K562 (cell line): ENCODE results near the gene TGFB1I1. TPM values are rescaled to one million over a fixed set of nuclear protein-coding genes. Genes with fewer than 3 reads are reported as not detected.
A peak's percentile ranks its signal among the peaks of the same experiment; 100 is the strongest.

Experiments
- ATAC-seq: fragments of 200-7000 bp; cut with Tn5 transposase; 3 replicates; pipeline ENCODE4 v1.9.1; 2020; ENCODE audit warnings: moderate library complexity
- BruUV-seq: library from RNA; stranded (reverse); fragments of 400-500 nt; replicated peaks from 2 replicates; lab custom pipeline; 2021; lab: Mats Ljungman, UMichigan
- CTCF ChIA-PET: fragments of 300-600 bp; formaldehyde crosslinking; extraction: SDS; loops from one replicate; lab custom pipeline; 2021; ENCODE audit warnings: low intra/inter-chr PET ratio; lab: Yijun Ruan, JAX
- POLR2A ChIA-PET: fragments of 300-600, 350-650 bp; sonication (Branson Sonifier 250); formaldehyde crosslinking; extraction: SDS; loops from one replicate; lab custom pipeline; 2021; ENCODE audit warnings: antibody characterized with exemption, inconsistent platforms; lab: Yijun Ruan, JAX
- DNase-seq, 4 experiments: peaks; one replicate each; pipeline versions ENCODE4 v3.0.0 to v3.0.0-alpha.2; 2011 to 2018; ENCODE audit warnings: low spot score in 3 of 4, mixed read lengths in 3 of 4; ENCODE audit errors: extremely low read depth in 1 of 4
- FAIRE-seq: peaks from 2 replicates; lab custom pipeline; 2011; peaks lifted over from hg19 to GRCh38; lab: Jason Lieb, UNC
- H2AFZ ChIP-seq: 2 replicates; pipeline ENCODE4 v1.6.0; 2011; ENCODE audit warnings: low read depth, low read length, control low read depth, inconsistent platforms
- H3K27ac ChIP-seq: fragments of 200-600 bp; 3 replicates; pipeline ENCODE4 v1.8.0; 2011; ENCODE audit warnings: low read depth, mild to moderate bottlenecking, control low read depth, inconsistent platforms, low read length, moderate library complexity, mixed read lengths; ENCODE audit errors: extremely low read depth
- H3K27me3 ChIP-seq, 2 experiments: fragments of 300-600 bp in 1 of 2; 2 replicates in 1 of 2; 3 replicates in 1 of 2; pipeline versions ENCODE4 v1.6.0 to v1.8.0; 2011; ENCODE audit warnings: inconsistent platforms in 2 of 2, low read length in 2 of 2, mild to moderate bottlenecking in 1 of 2, mixed read lengths in 1 of 2, moderate library complexity in 1 of 2; ENCODE audit not compliant: control insufficient read depth in 2 of 2, insufficient read depth in 2 of 2
- H3K36me3 ChIP-seq: fragments of 300-600 bp; 3 replicates; pipeline ENCODE4 v1.8.0; 2011; ENCODE audit warnings: mild to moderate bottlenecking, low read length, inconsistent platforms; ENCODE audit not compliant: control insufficient read depth, insufficient read depth
- H3K4me1 ChIP-seq, 2 experiments: fragments of 200-600 bp in 1 of 2; replicated peaks in 1 of 2; 2 replicates in 1 of 2; 3 replicates in 1 of 2; pipeline versions ENCODE4 v1.5.1 to v1.8.0; 2011; ENCODE audit warnings: inconsistent platforms in 2 of 2, low read length in 2 of 2, mild to moderate bottlenecking in 1 of 2, mixed read lengths in 1 of 2, moderate library complexity in 1 of 2; ENCODE audit not compliant: control insufficient read depth in 2 of 2, insufficient read depth in 2 of 2
- H3K4me2 ChIP-seq: 2 replicates; pipeline ENCODE4 v1.6.1; 2011; ENCODE audit warnings: low read length, control low read depth, inconsistent platforms, mixed read lengths; ENCODE audit not compliant: insufficient read depth
- H3K4me3 ChIP-seq: fragments of 200-600 bp; sonication (generic), shearing (Covaris generic); 2 replicates; pipeline ENCODE4 v1.5.1; 2016; ENCODE audit warnings: control low read depth, inconsistent platforms
- H3K79me2 ChIP-seq: fragments of 200-600 bp; 3 replicates; pipeline ENCODE4 v1.8.0; 2011; ENCODE audit warnings: low read length, inconsistent platforms; ENCODE audit not compliant: control insufficient read depth, insufficient read depth
- H3K9ac ChIP-seq, 2 experiments: 2 replicates each; pipeline versions ENCODE4 v1.6.0 to v1.6.1; 2011; ENCODE audit warnings: low read depth in 2 of 2, low read length in 2 of 2, control low read depth in 1 of 2, inconsistent platforms in 1 of 2, mild to moderate bottlenecking in 1 of 2, mixed read lengths in 1 of 2; ENCODE audit not compliant: insufficient read depth in 1 of 2
- H3K9me1 ChIP-seq: one replicate; pipeline ENCODE4 v1.6.0; 2011; ENCODE audit warnings: inconsistent platforms, mild to moderate bottlenecking, low read length, moderate library complexity; ENCODE audit not compliant: control insufficient read depth, insufficient read depth
- H3K9me3 ChIP-seq: replicated peaks from 2 replicates; pipeline ENCODE4 v1.5.1; 2011; ENCODE audit warnings: low read depth, low read length, inconsistent platforms; ENCODE audit not compliant: control insufficient read depth, insufficient read depth
- H4K20me1 ChIP-seq: replicated peaks from 2 replicates; pipeline ENCODE4 v1.6.1; 2011; ENCODE audit warnings: low read length, inconsistent platforms, mixed read lengths; ENCODE audit not compliant: control insufficient read depth, insufficient read depth
- ARID3A ChIP-seq: IDR thresholded peaks from 2 replicates; pipeline ENCODE4 v1.6.1; 2012; ENCODE audit warnings: low read depth, low read length, improper control_type of control experiment, borderline replicate concordance
- ELK3 ChIP-seq: fragments of 450-650 bp; formaldehyde crosslinking; IDR thresholded peaks from 2 replicates; pipeline ENCODE4 v1.4.0; 2020; ENCODE audit warnings: mild to moderate bottlenecking
- HES1 ChIP-seq: fragments of 450-650 bp; IDR thresholded peaks from 2 replicates; pipeline ENCODE4 v1.6.1; 2016; ENCODE audit warnings: low read depth, mild to moderate bottlenecking, moderate library complexity
- JUND ChIP-seq, 2 experiments: IDR thresholded peaks; 2 replicates in 1 of 2; 3 replicates in 1 of 2; pipeline ENCODE4 v1.6.1; 2011; ENCODE audit warnings: borderline replicate concordance in 2 of 2, low read depth in 2 of 2, low read length in 2 of 2, improper control_type of control experiment in 1 of 2, missing biosample characterization in 1 of 2, missing genetic modification characterization in 1 of 2, missing genetic modification reagents in 1 of 2
- MCM7 ChIP-seq, 2 experiments: fragments of 450-650 bp; IDR thresholded peaks; 2 replicates each; pipeline ENCODE4 v1.6.1; 2016 to 2018
- POLR3G ChIP-seq: IDR thresholded peaks from 2 replicates; pipeline ENCODE4 v1.6.1; 2011; ENCODE audit not compliant: insufficient read length, insufficient replicate concordance; ENCODE audit errors: extremely low read depth
- RBFOX2 ChIP-seq: fragments of 200-400 bp; formaldehyde crosslinking; IDR thresholded peaks from 2 replicates; pipeline ENCODE4 v1.6.1; 2017; ENCODE audit warnings: low read depth, mild to moderate bottlenecking, low read length, moderate library complexity
- RBM14 ChIP-seq: fragments of 200-400 bp; formaldehyde crosslinking; IDR thresholded peaks from 2 replicates; pipeline ENCODE4 v1.6.1; 2018; ENCODE audit warnings: low read depth, mild to moderate bottlenecking, low read length, moderate library complexity, borderline replicate concordance; ENCODE audit not compliant: insufficient read depth
- RBM17 ChIP-seq: fragments of 200-400 bp; formaldehyde crosslinking; IDR thresholded peaks from 2 replicates; pipeline ENCODE4 v1.6.1; 2017; ENCODE audit warnings: low read depth, mild to moderate bottlenecking, low read length, borderline replicate concordance
- ZNF174 ChIP-seq: fragments of 250-450 bp; sonication (Bioruptor Pico); IDR thresholded peaks from 2 replicates; pipeline ENCODE4 v1.4.0; 2020; ENCODE audit warnings: mild to moderate bottlenecking
- WGBS: fragments of 100-300 bp; shearing (Covaris generic); methylation state at CpG from one replicate; pipeline ENCODE4 v1.1.6; 2016; ENCODE audit warnings: low coverage, mixed read lengths; ENCODE audit not compliant: insufficient coverage; ENCODE audit errors: missing lambda C conversion rate; 5-methylcytosine and 5-hydroxymethylcytosine counted together
- in situ Hi-C: fragments of 300-500 bp; cut with MboI; formaldehyde crosslinking; loops from 4 replicates; pipeline ENCODE4 v1.15.0; 2018; ENCODE audit warnings: inconsistent platforms, mixed read lengths
- intact Hi-C: fragments of 100-400 bp; cut with micrococcal nuclease; formaldehyde crosslinking; loops from 2 replicates; pipeline ENCODE4 v1.14.2; 2022
- polyA plus RNA-seq, 8 experiments: library from polyadenylated mRNA; depleted of rRNA in 4 of 8; stranded (reverse) in 5 of 8; unstranded in 3 of 8; fragments of >200 nt; fragmentation: Nextera tagmentation in 2 of 8; fragmentation: Illumina TruSeq in 1 of 8; extraction: Ambion mirVana in 2 of 8; extraction: Trizol in 1 of 8; gene quantifications; 2 replicates each; pipeline versions ENCODE4 v1.2.1 to v1.2.3, GENCODE V29; 2011 to 2014; ENCODE audit warnings: inconsistent platforms in 1 of 8, missing spikeins in 1 of 8
- total RNA-seq, 7 experiments: library from RNA; depleted of rRNA in 6 of 7; stranded (reverse); fragments of >200 nt in 6 of 7; fragmentation: Illumina TruSeq in 2 of 7; extraction: Trizol in 2 of 7; gene quantifications; 2 replicates each; pipeline versions ENCODE4 v1.2.1 to v1.2.3, GENCODE V29; 2011 to 2021; ENCODE audit warnings: low replicate concordance in 1 of 7
- TF ChIP-seq, protein P1 (sequence below), 2 experiments: fragments of 450-650 bp in 1 of 2; IDR thresholded peaks; 2 replicates each; pipeline ENCODE4 v1.6.1; 2011 to 2017; ENCODE audit warnings: low read depth in 2 of 2, antibody characterized with exemption in 1 of 2, borderline replicate concordance in 1 of 2, low read length in 1 of 2, mild to moderate bottlenecking in 1 of 2, mixed read lengths in 1 of 2; ENCODE audit not compliant: control insufficient read depth in 1 of 2

Gene TGFB1I1
- total and polyA plus RNA-seq, 9 of the 15 experiments (the other 6 are each of a cell fraction or from before 2014, with no cell fraction given), result 0.04 to 0.91 (median 0.19) TPM

DNA sequence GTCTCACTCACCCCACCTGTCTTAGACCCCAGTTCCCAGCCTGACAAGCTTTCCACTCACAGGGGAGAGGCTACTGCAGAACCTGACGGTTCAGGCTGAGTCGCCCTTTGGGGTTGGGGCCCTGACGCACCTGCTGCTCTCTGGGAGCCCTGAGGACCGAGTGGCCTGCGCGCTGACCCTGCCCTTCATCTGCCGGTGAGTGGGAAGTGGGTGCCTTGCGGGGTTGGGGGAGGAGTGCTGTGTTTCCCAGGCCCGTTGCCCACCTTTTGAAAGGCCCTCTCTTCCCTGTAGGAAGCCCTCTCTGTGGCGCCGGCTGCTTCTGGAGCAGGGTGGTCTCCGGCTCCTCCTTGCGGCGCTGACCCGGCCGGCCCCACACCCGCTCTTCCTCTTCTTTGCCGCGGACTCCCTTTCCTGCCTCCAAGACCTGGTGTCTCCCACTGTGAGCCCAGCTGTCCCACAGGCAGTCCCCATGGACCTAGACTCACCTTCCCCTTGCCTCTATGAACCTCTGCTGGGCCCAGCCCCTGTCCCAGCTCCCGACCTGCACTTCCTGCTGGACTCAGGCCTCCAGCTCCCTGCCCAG is 6.1 kb upstream of the TGFB1I1 start (continued):
- TF ChIP-seq POLR3G (no peak), ZNF174 (CRISPR knock-in tag) (no peak), ELK3 (CRISPR knock-in tag) (no peak), MCM7 (IDR thresholded peaks at IDR 0.05) (no peak), RBM17 (no peak)

DNA sequence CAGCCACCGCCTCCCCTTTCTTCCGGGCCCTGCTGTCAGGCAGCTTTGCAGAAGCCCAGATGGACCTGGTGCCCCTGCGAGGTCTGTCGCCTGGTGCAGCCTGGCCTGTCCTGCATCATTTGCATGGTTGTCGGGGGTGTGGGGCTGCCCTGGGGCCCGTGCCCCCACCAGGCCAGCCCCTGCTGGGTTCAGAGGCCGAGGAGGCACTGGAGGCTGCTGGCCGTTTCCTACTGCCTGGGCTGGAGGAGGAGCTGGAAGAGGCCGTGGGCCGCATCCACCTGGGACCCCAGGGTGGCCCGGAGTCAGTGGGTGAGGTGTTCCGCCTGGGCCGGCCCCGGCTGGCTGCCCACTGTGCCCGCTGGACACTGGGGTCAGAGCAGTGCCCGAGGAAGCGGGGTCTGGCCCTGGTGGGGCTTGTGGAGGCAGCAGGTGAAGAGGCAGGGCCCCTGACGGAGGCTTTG is 5.5 kb upstream of the TGFB1I1 start:
- Histone ChIP-seq H3K9me1 (no peaks in the 10 kb centered on the region), H3K4me1 (peaks cover 0 to 21% of the 10 kb centered on the region in 2 experiments; a peak in 1 of 5 replicates), H3K9ac (0 out of 4 replicates have a peak overlapping the region, but pooled peaks of 1 of the 2 experiments have one; percentile 35), H3K27me3 (no peaks in the 10 kb centered on the region), H3K27ac (no peak overlapping the region), H3K36me3 (peaks cover 45% of the 10 kb centered on the region; the same call in 2 of the 3 replicates), H2AFZ (no peak overlapping the region), H3K79me2 (no peaks in the 10 kb centered on the region), H3K4me3 (no peak overlapping the region), H3K4me2 (no peak overlapping the region), H3K9me3 (no peaks in the 10 kb centered on the region), H4K20me1 (no peaks in the 10 kb centered on the region)
- intact Hi-C loops (no loop called here), in situ Hi-C loops (no loop called here)
- FAIRE-seq (no peak), DNase-seq (peak in 1 of 4 experiments; percentile 4), ATAC-seq (no peak)
- 88% methylated on average over 8 of the region's 18 CpGs for WGBS
- POLR2A ChIA-PET, result no interaction called here
- TF ChIP-seq RBFOX2 (peak; percentile 42), ARID3A (no peak), RBM14 (no peak), HES1 (no peak), JUND (IDR thresholded peaks at IDR 0.05; ENCODE audit: borderline replicate concordance, low read depth, low read length) (no peak), JUND (tag; IDR thresholded peaks at IDR 0.05; ENCODE audit: borderline replicate concordance, low read depth, low read length) (no peak)
- TF ChIP-seq, protein P1, sequence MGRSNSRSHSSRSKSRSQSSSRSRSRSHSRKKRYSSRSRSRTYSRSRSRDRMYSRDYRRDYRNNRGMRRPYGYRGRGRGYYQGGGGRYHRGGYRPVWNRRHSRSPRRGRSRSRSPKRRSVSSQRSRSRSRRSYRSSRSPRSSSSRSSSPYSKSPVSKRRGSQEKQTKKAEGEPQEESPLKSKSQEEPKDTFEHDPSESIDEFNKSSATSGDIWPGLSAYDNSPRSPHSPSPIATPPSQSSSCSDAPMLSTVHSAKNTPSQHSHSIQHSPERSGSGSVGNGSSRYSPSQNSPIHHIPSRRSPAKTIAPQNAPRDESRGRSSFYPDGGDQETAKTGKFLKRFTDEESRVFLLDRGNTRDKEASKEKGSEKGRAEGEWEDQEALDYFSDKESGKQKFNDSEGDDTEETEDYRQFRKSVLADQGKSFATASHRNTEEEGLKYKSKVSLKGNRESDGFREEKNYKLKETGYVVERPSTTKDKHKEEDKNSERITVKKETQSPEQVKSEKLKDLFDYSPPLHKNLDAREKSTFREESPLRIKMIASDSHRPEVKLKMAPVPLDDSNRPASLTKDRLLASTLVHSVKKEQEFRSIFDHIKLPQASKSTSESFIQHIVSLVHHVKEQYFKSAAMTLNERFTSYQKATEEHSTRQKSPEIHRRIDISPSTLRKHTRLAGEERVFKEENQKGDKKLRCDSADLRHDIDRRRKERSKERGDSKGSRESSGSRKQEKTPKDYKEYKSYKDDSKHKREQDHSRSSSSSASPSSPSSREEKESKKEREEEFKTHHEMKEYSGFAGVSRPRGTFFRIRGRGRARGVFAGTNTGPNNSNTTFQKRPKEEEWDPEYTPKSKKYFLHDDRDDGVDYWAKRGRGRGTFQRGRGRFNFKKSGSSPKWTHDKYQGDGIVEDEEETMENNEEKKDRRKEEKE (IDR thresholded peaks at IDR 0.05; ENCODE audit: borderline replicate concordance in 1 of 2, control insufficient read depth in 1 of 2, low read depth in 2 of 2, low read length in 1 of 2), result no peak
- no TSS peak for BruUV-seq
- CTCF ChIA-PET, result no interaction called here
